ENCODE data around the gene SPTB.
A peak's percentile ranks its signal among the peaks of the same experiment; 100 is the strongest.

Gene SPTB

GRCh38 chr14:64763085-64763782, 116.5 kb downstream of the SPTB start:
- no peak for DNase-seq

- peak; percentile 65 for DNase-seq
These were observed 117.4 kb downstream of the SPTB start for GRCh38 chr14:64762044-64763034.

- DNase-seq, result peak; percentile 24
These were observed 118.2 kb downstream of the SPTB start for GRCh38 chr14:64761441-64762043.

GRCh38 chr14:64760916-64761315, 118.8 kb downstream of the SPTB start:
- DNase-seq, result no peak

GRCh38 chr14:64760146-64760755, 119.5 kb downstream of the SPTB start:
- DNase-seq, result peak; percentile 53

GRCh38 chr14:64759555-64759938, 120.2 kb downstream of the SPTB start:
- DNase-seq, result no peak

- DNase-seq, result peak; percentile 30
These were observed 120.8 kb downstream of the SPTB start for GRCh38 chr14:64758691-64759554.

GRCh38 chr14:64758025-64758521, 121.6 kb downstream of the SPTB start:
- no peak for DNase-seq

- no peak for DNase-seq
These were observed 122.1 kb downstream of the SPTB start for GRCh38 chr14:64757601-64758000.

- DNase-seq, result no peak
These were observed 123.0 kb downstream of the SPTB start for GRCh38 chr14:64756712-64757111.

GRCh38 chr14:64755781-64756221, 123.9 kb downstream of the SPTB start:
- no peak for DNase-seq

GRCh38 chr14:64754685-64755084, 125.0 kb downstream of the SPTB start:
- DNase-seq, result no peak

GRCh38 chr14:64753999-64754398, 125.7 kb downstream of the SPTB start:
- DNase-seq, result no peak

GRCh38 chr14:64753374-64753773, 126.3 kb downstream of the SPTB start:
- no peak for DNase-seq

GRCh38 chr14:64752909-64753308, 126.8 kb downstream of the SPTB start:
- DNase-seq, result no peak

- DNase-seq, result no peak
These were observed 130.6 kb downstream of the SPTB start for GRCh38 chr14:64748995-64749714.

GRCh38 chr14:64748521-64748920, 131.2 kb downstream of the SPTB start:
- no peak for DNase-seq

- no peak for DNase-seq
These were observed 132.4 kb downstream of the SPTB start for GRCh38 chr14:64747327-64747726.

GRCh38 chr14:64746298-64747250, 133.1 kb downstream of the SPTB start:
- no peak for DNase-seq

Data from OCI-M1 (cell line).